ENCODE results near the gene RPL37.

Gene RPL37

GRCh38 chr5:40834849-40835787 is at the start of gene RPL37 (continued):
- TF ChIP-seq WT1 (tag by site-specific recombination; IDR thresholded peaks at IDR 0.05): peak; percentile 75
- TF ChIP-seq ZNF24 (tag by site-specific recombination; IDR thresholded peaks at IDR 0.05): peak; percentile 96
- peak; percentile 96 for TF ChIP-seq ZNF324 (tag by site-specific recombination; IDR thresholded peaks at IDR 0.05)
- TF ChIP-seq ZNF19 (tag by site-specific recombination; IDR thresholded peaks at IDR 0.05; ENCODE audit: low read depth): 0 out of 2 replicates have a peak, but pooled peaks have one; percentile 41
- TF ChIP-seq BCL11A (tag by site-specific recombination; IDR thresholded peaks at IDR 0.05; ENCODE audit: low read depth): peak; percentile 73; the same call in 1 of the 2 replicates
- TF ChIP-seq, protein P1, sequence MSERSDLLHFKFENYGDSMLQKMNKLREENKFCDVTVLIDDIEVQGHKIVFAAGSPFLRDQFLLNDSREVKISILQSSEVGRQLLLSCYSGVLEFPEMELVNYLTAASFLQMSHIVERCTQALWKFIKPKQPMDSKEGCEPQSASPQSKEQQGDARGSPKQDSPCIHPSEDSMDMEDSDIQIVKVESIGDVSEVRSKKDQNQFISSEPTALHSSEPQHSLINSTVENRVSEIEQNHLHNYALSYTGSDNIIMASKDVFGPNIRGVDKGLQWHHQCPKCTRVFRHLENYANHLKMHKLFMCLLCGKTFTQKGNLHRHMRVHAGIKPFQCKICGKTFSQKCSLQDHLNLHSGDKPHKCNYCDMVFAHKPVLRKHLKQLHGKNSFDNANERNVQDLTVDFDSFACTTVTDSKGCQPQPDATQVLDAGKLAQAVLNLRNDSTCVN (tag by site-specific recombination; optimal IDR thresholded peaks at IDR 0.05): peak; percentile 72
- no peak for TF ChIP-seq ZNF555 (tag by site-specific recombination; conservative IDR thresholded peaks at IDR 0.05)
- no peak for TF ChIP-seq ZNF645 (tag by site-specific recombination; IDR thresholded peaks at IDR 0.05)
- peak; percentile 64 for TF ChIP-seq FEZF1 (tag by site-specific recombination; IDR thresholded peaks at IDR 0.05)
- TF ChIP-seq ZNF292 (tag by site-specific recombination; IDR thresholded peaks at IDR 0.05; ENCODE audit: borderline replicate concordance, low read depth): no peak
- no peak for TF ChIP-seq ZNF560 (tag by site-specific recombination; IDR thresholded peaks at IDR 0.05; ENCODE audit: borderline replicate concordance)
- no peak for TF ChIP-seq BCL6B (tag by site-specific recombination; IDR thresholded peaks at IDR 0.05)
- no peak for TF ChIP-seq ZNF837 (tag by site-specific recombination; IDR thresholded peaks at IDR 0.05)
- TF ChIP-seq SP3 (tag by site-specific recombination; IDR thresholded peaks at IDR 0.05): peak; percentile 92
- TF ChIP-seq ZNF629 (tag by site-specific recombination; IDR thresholded peaks at IDR 0.05): peak; percentile 95
- no peak for TF ChIP-seq ZNF776 (tag by site-specific recombination; IDR thresholded peaks at IDR 0.05; ENCODE audit: borderline replicate concordance)
- TF ChIP-seq PRDM2 (tag by site-specific recombination; IDR thresholded peaks at IDR 0.05; ENCODE audit: borderline replicate concordance): no peak; the same call in 1 of the 2 replicates
- peak; percentile 44; the same call in 1 of the 2 replicates for TF ChIP-seq ZNF16 (tag by site-specific recombination; IDR thresholded peaks at IDR 0.05; ENCODE audit: low read depth)
- no peak for TF ChIP-seq ZNF138 (tag by site-specific recombination; IDR thresholded peaks at IDR 0.05; ENCODE audit: borderline replicate concordance)
- peak; percentile 43 for TF ChIP-seq ZIC2 (tag by site-specific recombination; IDR thresholded peaks at IDR 0.05)
- TF ChIP-seq ZNF768 (tag by site-specific recombination; IDR thresholded peaks at IDR 0.05): peak; percentile 83; the same call in 1 of the 2 replicates
- TF ChIP-seq GLI4 (tag by site-specific recombination; IDR thresholded peaks at IDR 0.05): peak; percentile 99
- TF ChIP-seq ZNF112 (tag by site-specific recombination; IDR thresholded peaks at IDR 0.05): no peak
- TF ChIP-seq, protein P2, sequence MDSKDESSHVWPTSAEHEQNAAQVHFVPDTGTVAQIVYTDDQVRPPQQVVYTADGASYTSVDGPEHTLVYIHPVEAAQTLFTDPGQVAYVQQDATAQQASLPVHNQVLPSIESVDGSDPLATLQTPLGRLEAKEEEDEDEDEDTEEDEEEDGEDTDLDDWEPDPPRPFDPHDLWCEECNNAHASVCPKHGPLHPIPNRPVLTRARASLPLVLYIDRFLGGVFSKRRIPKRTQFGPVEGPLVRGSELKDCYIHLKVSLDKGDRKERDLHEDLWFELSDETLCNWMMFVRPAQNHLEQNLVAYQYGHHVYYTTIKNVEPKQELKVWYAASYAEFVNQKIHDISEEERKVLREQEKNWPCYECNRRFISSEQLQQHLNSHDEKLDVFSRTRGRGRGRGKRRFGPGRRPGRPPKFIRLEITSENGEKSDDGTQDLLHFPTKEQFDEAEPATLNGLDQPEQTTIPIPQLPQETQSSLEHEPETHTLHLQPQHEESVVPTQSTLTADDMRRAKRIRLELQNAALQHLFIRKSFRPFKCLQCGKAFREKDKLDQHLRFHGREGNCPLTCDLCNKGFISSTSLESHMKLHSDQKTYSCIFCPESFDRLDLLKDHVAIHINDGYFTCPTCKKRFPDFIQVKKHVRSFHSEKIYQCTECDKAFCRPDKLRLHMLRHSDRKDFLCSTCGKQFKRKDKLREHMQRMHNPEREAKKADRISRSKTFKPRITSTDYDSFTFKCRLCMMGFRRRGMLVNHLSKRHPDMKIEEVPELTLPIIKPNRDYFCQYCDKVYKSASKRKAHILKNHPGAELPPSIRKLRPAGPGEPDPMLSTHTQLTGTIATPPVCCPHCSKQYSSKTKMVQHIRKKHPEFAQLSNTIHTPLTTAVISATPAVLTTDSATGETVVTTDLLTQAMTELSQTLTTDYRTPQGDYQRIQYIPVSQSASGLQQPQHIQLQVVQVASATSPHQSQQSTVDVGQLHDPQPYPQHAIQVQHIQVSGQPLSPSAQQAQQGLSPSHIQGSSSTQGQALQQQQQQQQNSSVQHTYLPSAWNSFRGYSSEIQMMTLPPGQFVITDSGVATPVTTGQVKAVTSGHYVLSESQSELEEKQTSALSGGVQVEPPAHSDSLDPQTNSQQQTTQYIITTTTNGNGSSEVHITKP (tag by site-specific recombination; IDR thresholded peaks at IDR 0.05): peak; percentile 88
- no peak; the same call in none of the 2 replicates for TF ChIP-seq ZNF785 (tag by site-specific recombination; IDR thresholded peaks at IDR 0.05)
- TF ChIP-seq ZBTB1 (tag by site-specific recombination; IDR thresholded peaks at IDR 0.05): peak; percentile 100

Data from HEK293 (cell line).